K562 (cell line): ENCODE measurements around the gene PA2G4. TPM values are rescaled to one million over a fixed set of nuclear protein-coding genes. Genes with fewer than 3 reads are reported as not detected.
A peak's percentile ranks its signal among the peaks of the same experiment; 100 is the strongest.

Source experiments
- ETV5 ChIP-seq: sonication (generic); formaldehyde crosslinking; IDR thresholded peaks from 2 replicates; pipeline ENCODE4 v1.4.0; 2020; ENCODE audit warnings: low read depth, mild to moderate bottlenecking, missing genetic modification reagents
- FOXK2 ChIP-seq, 2 experiments: fragments of 450-650 bp; IDR thresholded peaks in 1 of 2; conservative IDR thresholded peaks in 1 of 2; 2 replicates each; pipeline ENCODE4 v1.6.1; 2016; ENCODE audit warnings: low read depth in 2 of 2, mild to moderate bottlenecking in 1 of 2
- GTF2A2 ChIP-seq: IDR thresholded peaks from 2 replicates; pipeline ENCODE4 v1.6.1; 2016; ENCODE audit warnings: mild to moderate bottlenecking, missing genetic modification characterization, missing compliant biosample characterization
- ILK ChIP-seq: fragments of 450-650 bp; IDR thresholded peaks from 2 replicates; pipeline ENCODE4 v1.6.1; 2016; ENCODE audit warnings: missing genetic modification characterization, low read depth, mild to moderate bottlenecking, missing compliant biosample characterization, moderate library complexity, borderline replicate concordance
- KDM4B ChIP-seq, 2 experiments: fragments of 450-650 bp in 1 of 2; sonication (generic) in 1 of 2; IDR thresholded peaks; 2 replicates each; pipeline ENCODE4 v1.6.1; 2016 to 2017; ENCODE audit warnings: borderline replicate concordance in 2 of 2, antibody characterized with exemption in 1 of 2, low read depth in 1 of 2, mild to moderate bottlenecking in 1 of 2
- KLF16 ChIP-seq: IDR thresholded peaks from 2 replicates; pipeline ENCODE4 v1.6.1; 2016; ENCODE audit warnings: antibody characterized with exemption
- MTA3 ChIP-seq: fragments of 450-650 bp; formaldehyde crosslinking; IDR thresholded peaks from 2 replicates; pipeline ENCODE4 v1.6.1; 2017; ENCODE audit warnings: mild to moderate bottlenecking, borderline replicate concordance
- NKRF ChIP-seq: fragments of 450-650 bp; IDR thresholded peaks from 2 replicates; pipeline ENCODE4 v1.6.1; 2016; ENCODE audit warnings: borderline replicate concordance
- POLR2AphosphoS2 ChIP-seq: IDR thresholded peaks from 2 replicates; pipeline ENCODE4 v1.6.1; 2012; ENCODE audit warnings: low read length, improper control_type of control experiment
- PRDM10 ChIP-seq: fragments of 450-650 bp; IDR thresholded peaks from 2 replicates; pipeline ENCODE4 v1.6.1; 2018; ENCODE audit not compliant: partially characterized antibody
- SIX5 ChIP-seq, 2 experiments: IDR thresholded peaks; 2 replicates each; pipeline ENCODE4 v1.6.1; 2011; ENCODE audit warnings: low read length in 2 of 2, borderline replicate concordance in 1 of 2, low read depth in 1 of 2, mild to moderate bottlenecking in 1 of 2, moderate library complexity in 1 of 2; ENCODE audit not compliant: insufficient read depth in 1 of 2
- YY1 ChIP-seq, 3 experiments: IDR thresholded peaks; 2 replicates each; pipeline ENCODE4 v1.6.1; 2011; ENCODE audit warnings: low read length in 2 of 3, mild to moderate bottlenecking in 2 of 3, moderate library complexity in 2 of 3, borderline replicate concordance in 1 of 3, control low read depth in 1 of 3, low read depth in 1 of 3; ENCODE audit not compliant: insufficient read depth in 3 of 3, insufficient replicate concordance in 2 of 3, control insufficient read depth in 1 of 3, insufficient read length in 1 of 3; ENCODE audit errors: extremely low read depth in 1 of 3
- ZBTB34 ChIP-seq: fragments of 250-450 bp; sonication (Bioruptor Pico); IDR thresholded peaks from 2 replicates; pipeline ENCODE4 v1.8.0; 2021; ENCODE audit warnings: mild to moderate bottlenecking, moderate library complexity
- ZNF197 ChIP-seq: fragments of 200-800 bp; sonication (Bioruptor generic); IDR thresholded peaks from 2 replicates; pipeline ENCODE4 v1.6.1; 2016; ENCODE audit warnings: low read depth, missing genetic modification characterization, missing compliant biosample characterization
- ZNF347 ChIP-seq: fragments of 450-650 bp; formaldehyde crosslinking; IDR thresholded peaks from 2 replicates; pipeline ENCODE4 v1.4.0; 2020; ENCODE audit warnings: low read depth, mild to moderate bottlenecking, moderate library complexity
- ZNF76 ChIP-seq: fragments of 250-450 bp; sonication (Bioruptor Pico); IDR thresholded peaks from 2 replicates; pipeline ENCODE4 v1.4.0; 2020; ENCODE audit warnings: mild to moderate bottlenecking, moderate library complexity, borderline replicate concordance
- polyA plus RNA-seq, 8 experiments: library from polyadenylated mRNA; depleted of rRNA in 4 of 8; stranded (reverse) in 5 of 8; unstranded in 3 of 8; fragments of >200 nt; fragmentation: Nextera tagmentation in 2 of 8; fragmentation: Illumina TruSeq in 1 of 8; extraction: Ambion mirVana in 2 of 8; extraction: Trizol in 1 of 8; gene quantifications; 2 replicates each; pipeline versions ENCODE4 v1.2.1 to v1.2.3, GENCODE V29; 2011 to 2014; ENCODE audit warnings: inconsistent platforms in 1 of 8, missing spikeins in 1 of 8
- total RNA-seq, 7 experiments: library from RNA; depleted of rRNA in 6 of 7; stranded (reverse); fragments of >200 nt in 6 of 7; fragmentation: Illumina TruSeq in 2 of 7; extraction: Trizol in 2 of 7; gene quantifications; 2 replicates each; pipeline versions ENCODE4 v1.2.1 to v1.2.3, GENCODE V29; 2011 to 2021; ENCODE audit warnings: low replicate concordance in 1 of 7
- TF ChIP-seq, protein P1 (sequence below): fragments of 250-450 bp; sonication (Bioruptor Pico); IDR thresholded peaks from 2 replicates; pipeline ENCODE4 v1.8.0; 2022; ENCODE audit warnings: moderate library complexity, mild to moderate bottlenecking, inconsistent platforms

The PA2G4 gene
- total and polyA plus RNA-seq, 9 of the 15 experiments (the other 6 are each of a cell fraction or from before 2014, with no cell fraction given) = 230 to 925 (median 638) TPM

DNA sequence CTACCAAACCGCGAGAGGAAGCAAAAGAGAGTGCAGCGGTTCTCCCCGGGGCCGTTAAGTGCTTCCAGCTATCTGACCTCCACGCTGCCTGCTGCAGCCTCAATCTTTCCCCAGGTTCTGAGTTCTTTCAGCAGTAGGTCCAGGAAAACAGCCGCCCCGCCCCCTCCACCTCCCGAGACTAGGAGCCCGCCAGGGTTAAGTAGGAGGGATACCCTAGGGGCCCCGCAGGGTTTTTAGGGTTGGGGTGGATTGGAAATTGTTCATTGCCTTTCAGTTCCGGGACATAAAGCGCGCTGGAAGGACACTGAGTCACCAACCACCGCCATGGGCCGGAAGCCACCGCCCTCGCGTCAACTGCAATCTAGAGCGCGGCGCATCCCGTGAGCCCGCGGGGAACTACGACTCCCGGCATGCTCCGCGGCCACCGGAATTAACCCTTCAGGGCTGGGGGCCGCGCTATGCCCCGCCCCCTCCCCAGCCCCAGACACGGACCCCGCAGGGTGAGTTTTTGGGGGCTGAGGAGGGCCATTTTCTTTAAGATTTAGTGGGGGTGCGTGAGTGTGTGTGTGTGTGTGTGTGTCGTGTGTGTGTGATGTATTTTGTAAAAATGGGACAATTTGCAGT is 47.9 kb downstream of the PA2G4 start, which contains the start of gene MYL6B (continued):
- TF ChIP-seq, protein P1, sequence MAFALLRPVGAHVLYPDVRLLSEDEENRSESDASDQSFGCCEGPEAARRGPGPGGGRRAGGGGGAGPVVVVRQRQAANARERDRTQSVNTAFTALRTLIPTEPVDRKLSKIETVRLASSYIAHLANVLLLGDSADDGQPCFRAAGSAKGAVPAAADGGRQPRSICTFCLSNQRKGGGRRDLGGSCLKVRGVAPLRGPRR (CRISPR knock-in tag) = no peak
- peak; percentile 71 to 75; a peak in 3 of 4 replicates for TF ChIP-seq SIX5 (IDR thresholded peaks at IDR 0.05; ENCODE audit: borderline replicate concordance in 1 of 2, insufficient read depth in 1 of 2, low read depth in 1 of 2, low read length in 2 of 2)
- TF ChIP-seq MTA3 = no peak
- TF ChIP-seq ZBTB34 (CRISPR knock-in tag) = no peak
- peak; percentile 89 for TF ChIP-seq ETV5 (CRISPR knock-in tag)
- no peak for TF ChIP-seq ZNF347 (CRISPR knock-in tag)
- no peak for TF ChIP-seq POLR2AphosphoS2
- no peak for TF ChIP-seq GTF2A2 (tag)
- no peak for TF ChIP-seq KLF16
- peak; percentile 50; the same call in 1 of the 2 replicates for TF ChIP-seq NKRF
- peak; percentile 47 to 94 (median 88) for TF ChIP-seq YY1 (IDR thresholded peaks at IDR 0.05; ENCODE audit: borderline replicate concordance in 1 of 3, control insufficient read depth in 1 of 3, extremely low read depth in 1 of 3, insufficient read depth in 3 of 3, insufficient read length in 1 of 3, insufficient replicate concordance in 2 of 3, low read depth in 1 of 3, low read length in 2 of 3)
- TF ChIP-seq ILK (tag) = no peak
- peak; percentile 27 to 60; a peak in 3 of 4 replicates for TF ChIP-seq FOXK2 (conservative IDR thresholded peaks at IDR 0.05 in 1 of 2, IDR thresholded peaks at IDR 0.05 in 1 of 2; ENCODE audit: low read depth in 2 of 2)
- TF ChIP-seq PRDM10 = no peak
- TF ChIP-seq KDM4B (IDR thresholded peaks at IDR 0.05; ENCODE audit: borderline replicate concordance in 2 of 2, low read depth in 1 of 2) = peak in 1 of 2 experiments; percentile 83; a peak in 2 of 4 replicates
- peak; percentile 34; the same call in 1 of the 2 replicates for TF ChIP-seq ZNF76
- TF ChIP-seq ZNF197 (CRISPR knock-in tag) = no peak
